Astrocyte (in vitro differentiated cells and primary cell): Measurements from ENCODE around the gene KIAA1614. TPM values are rescaled to one million over a fixed set of nuclear protein-coding genes. Genes with fewer than 3 reads are reported as not detected.

Experiments
- DNase-seq: peaks from one replicate; pipeline ENCODE4 v3.0.0-alpha.2; 2010; ENCODE audit warnings: low read depth
- FAIRE-seq: peaks from 2 replicates; lab custom pipeline; 2011; peaks lifted over from hg19 to GRCh38; lab: Jason Lieb, UNC
- H2AFZ ChIP-seq: 2 replicates; pipeline ENCODE4 v1.6.0; 2012; ENCODE audit warnings: low read depth, low read length, inconsistent platforms
- H3K27ac ChIP-seq: 2 replicates; pipeline ENCODE4 v1.5.1; 2011; ENCODE audit warnings: low read depth, low read length, inconsistent platforms
- H3K27me3 ChIP-seq: 2 replicates; pipeline ENCODE4 v1.6.0; 2011; ENCODE audit warnings: low read length, inconsistent platforms; ENCODE audit not compliant: insufficient read depth
- H3K36me3 ChIP-seq: 2 replicates; pipeline ENCODE4 v1.5.1; 2011; ENCODE audit warnings: low read length, inconsistent platforms; ENCODE audit not compliant: insufficient read depth
- H3K4me1 ChIP-seq: 2 replicates; pipeline ENCODE4 v1.5.1; 2011; ENCODE audit warnings: low read length, inconsistent platforms; ENCODE audit not compliant: insufficient read depth
- H3K4me2 ChIP-seq: 2 replicates; pipeline ENCODE4 v1.6.0; 2012; ENCODE audit warnings: low read length, inconsistent platforms
- H3K4me3 ChIP-seq: 2 replicates; pipeline ENCODE4 v1.5.1; 2011; ENCODE audit warnings: low read depth, mild to moderate bottlenecking, low read length, inconsistent platforms; ENCODE audit not compliant: insufficient read depth
- H3K79me2 ChIP-seq: 2 replicates; pipeline ENCODE4 v1.6.0; 2012; ENCODE audit warnings: mild to moderate bottlenecking, low read length, inconsistent platforms; ENCODE audit not compliant: insufficient read depth
- H3K9ac ChIP-seq: 2 replicates; pipeline ENCODE4 v1.6.0; 2012; ENCODE audit warnings: mild to moderate bottlenecking, low read length, inconsistent platforms
- H3K9me3 ChIP-seq: 2 replicates; pipeline ENCODE4 v1.5.1; 2012; ENCODE audit warnings: low read depth, mild to moderate bottlenecking, low read length, inconsistent platforms; ENCODE audit not compliant: insufficient read depth
- H4K20me1 ChIP-seq: 2 replicates; pipeline ENCODE4 v1.6.0; 2012; ENCODE audit warnings: low read length, inconsistent platforms; ENCODE audit not compliant: insufficient read depth
- H3K27ac Mint-ChIP-seq: one replicate; pipeline ENCODE4 v1.8.0; 2021; ENCODE audit warnings: mild to moderate bottlenecking, mixed read lengths; ENCODE audit not compliant: unreplicated experiment
- H3K27me3 Mint-ChIP-seq: one replicate; pipeline ENCODE4 v1.8.0; 2021; ENCODE audit warnings: low read depth, mixed read lengths; ENCODE audit not compliant: unreplicated experiment
- H3K36me3 Mint-ChIP-seq: one replicate; pipeline ENCODE4 v1.8.0; 2021; ENCODE audit warnings: low read depth, mixed read lengths; ENCODE audit not compliant: unreplicated experiment
- H3K4me1 Mint-ChIP-seq: one replicate; pipeline ENCODE4 v1.8.0; 2021; ENCODE audit warnings: low read depth, mixed read lengths; ENCODE audit not compliant: unreplicated experiment
- H3K4me3 Mint-ChIP-seq: one replicate; pipeline ENCODE4 v1.8.0; 2021; ENCODE audit warnings: mild to moderate bottlenecking, moderate library complexity, mixed read lengths; ENCODE audit not compliant: unreplicated experiment
- H3K9me3 Mint-ChIP-seq: one replicate; pipeline ENCODE4 v1.8.0; 2021; ENCODE audit warnings: mild to moderate bottlenecking, mixed read lengths; ENCODE audit not compliant: unreplicated experiment
- EZH2 ChIP-seq: IDR thresholded peaks from 2 replicates; pipeline ENCODE4 v1.6.1; 2012; ENCODE audit warnings: mild to moderate bottlenecking, low read length, inconsistent platforms; ENCODE audit not compliant: insufficient read depth
- total RNA-seq: library from RNA; stranded (reverse); gene quantifications from 2 replicates; pipeline ENCODE4 v1.2.1, GENCODE V29; 2021
- TF ChIP-seq, protein P1 (sequence below): IDR thresholded peaks from 2 replicates; pipeline ENCODE4 v1.5.1; 2011; ENCODE audit warnings: low read depth, mild to moderate bottlenecking, inconsistent platforms, low read length, moderate library complexity; ENCODE audit not compliant: insufficient read depth

The KIAA1614 gene
- total RNA-seq, 1 donor from 2014 or later, result 0.84 TPM

- no peak overlapping the region for H3K27ac Mint-ChIP-seq
- H4K20me1 ChIP-seq, result peaks cover 26% of the 10 kb centered on the region
- no peak overlapping the region for H3K4me2 ChIP-seq
- H3K36me3 ChIP-seq, result no peaks in the 10 kb centered on the region
- H3K4me3 ChIP-seq, result no peak overlapping the region
- H3K9ac ChIP-seq, result no peak overlapping the region
- FAIRE-seq, result no peak
- H3K27ac ChIP-seq, result no peak overlapping the region
- H2AFZ ChIP-seq, result no peak overlapping the region
- no peaks in the 10 kb centered on the region for H3K27me3 ChIP-seq
- peaks cover 9% of the 10 kb centered on the region for H3K9me3 Mint-ChIP-seq
- H3K4me1 Mint-ChIP-seq, result peaks cover 4% of the 10 kb centered on the region
- H3K79me2 ChIP-seq, result no peaks in the 10 kb centered on the region
- H3K9me3 ChIP-seq, result no peaks in the 10 kb centered on the region
- H3K4me3 Mint-ChIP-seq, result no peak overlapping the region
- no peaks in the 10 kb centered on the region for H3K27me3 Mint-ChIP-seq
- TF ChIP-seq EZH2, result no peak
- TF ChIP-seq, protein P1, sequence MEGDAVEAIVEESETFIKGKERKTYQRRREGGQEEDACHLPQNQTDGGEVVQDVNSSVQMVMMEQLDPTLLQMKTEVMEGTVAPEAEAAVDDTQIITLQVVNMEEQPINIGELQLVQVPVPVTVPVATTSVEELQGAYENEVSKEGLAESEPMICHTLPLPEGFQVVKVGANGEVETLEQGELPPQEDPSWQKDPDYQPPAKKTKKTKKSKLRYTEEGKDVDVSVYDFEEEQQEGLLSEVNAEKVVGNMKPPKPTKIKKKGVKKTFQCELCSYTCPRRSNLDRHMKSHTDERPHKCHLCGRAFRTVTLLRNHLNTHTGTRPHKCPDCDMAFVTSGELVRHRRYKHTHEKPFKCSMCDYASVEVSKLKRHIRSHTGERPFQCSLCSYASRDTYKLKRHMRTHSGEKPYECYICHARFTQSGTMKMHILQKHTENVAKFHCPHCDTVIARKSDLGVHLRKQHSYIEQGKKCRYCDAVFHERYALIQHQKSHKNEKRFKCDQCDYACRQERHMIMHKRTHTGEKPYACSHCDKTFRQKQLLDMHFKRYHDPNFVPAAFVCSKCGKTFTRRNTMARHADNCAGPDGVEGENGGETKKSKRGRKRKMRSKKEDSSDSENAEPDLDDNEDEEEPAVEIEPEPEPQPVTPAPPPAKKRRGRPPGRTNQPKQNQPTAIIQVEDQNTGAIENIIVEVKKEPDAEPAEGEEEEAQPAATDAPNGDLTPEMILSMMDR, result no peak
- H3K4me1 ChIP-seq, result no peaks in the 10 kb centered on the region
- DNase-seq, result no peak
- H3K36me3 Mint-ChIP-seq, result peaks cover 41% of the 10 kb centered on the region
Observed at GRCh38 chr1:180961622-180962021, 48.9 kb downstream of the KIAA1614 start.

GRCh38 chr1:180962178-180962577 lies 49.5 kb downstream of the KIAA1614 start:
- no peak for DNase-seq
- no peaks in the 10 kb centered on the region for H3K27me3 ChIP-seq
- H3K79me2 ChIP-seq, result no peaks in the 10 kb centered on the region
- Mint-ChIP-seq H3K4me3 (no peak overlapping the region), H3K9me3 (peaks cover 9% of the 10 kb centered on the region), H3K27ac (no peak overlapping the region), H3K36me3 (peaks cover 41% of the 10 kb centered on the region), H3K27me3 (no peaks in the 10 kb centered on the region), H3K4me1 (peaks cover 4% of the 10 kb centered on the region)
- TF ChIP-seq, protein P1, result no peak
- no peak for TF ChIP-seq EZH2
- H3K4me2 ChIP-seq, result no peak overlapping the region
- no peak overlapping the region for H3K9ac ChIP-seq
- no peaks in the 10 kb centered on the region for H3K9me3 ChIP-seq
- no peak overlapping the region for H3K4me3 ChIP-seq
- peaks cover 27% of the 10 kb centered on the region for H4K20me1 ChIP-seq
- no peak for FAIRE-seq
- H3K36me3 ChIP-seq, result no peaks in the 10 kb centered on the region
- H2AFZ ChIP-seq, result no peak overlapping the region
- H3K27ac ChIP-seq, result no peak overlapping the region
- H3K4me1 ChIP-seq, result no peaks in the 10 kb centered on the region

DNA sequence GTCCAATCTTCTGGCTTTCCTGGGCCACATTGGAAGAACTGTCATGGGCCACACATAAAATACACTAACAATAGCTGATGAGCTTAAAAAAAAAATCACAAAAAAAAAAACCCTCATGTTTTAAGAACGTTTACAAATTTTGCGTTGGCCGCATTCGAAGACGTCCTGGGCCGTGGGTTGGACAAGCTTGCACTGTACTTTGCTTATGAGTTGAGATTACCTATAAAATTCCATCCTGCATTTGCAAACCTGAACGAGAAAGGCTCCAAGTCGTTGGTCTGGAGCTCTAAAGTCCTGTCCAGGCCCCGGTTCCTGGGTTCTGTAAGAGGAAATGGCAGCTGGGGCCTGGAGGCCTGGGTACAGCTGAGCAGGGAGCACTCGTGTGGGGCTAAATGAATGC lies 51.4 kb downstream of the KIAA1614 start:
- Histone ChIP-seq H4K20me1 (peaks cover 25% of the 10 kb centered on the region), H3K4me2 (no peak overlapping the region), H3K27me3 (no peaks in the 10 kb centered on the region), H3K9ac (no peak overlapping the region), H3K9me3 (no peaks in the 10 kb centered on the region), H3K27ac (no peak overlapping the region), H2AFZ (no peak overlapping the region), H3K79me2 (no peaks in the 10 kb centered on the region), H3K36me3 (no peaks in the 10 kb centered on the region), H3K4me1 (no peaks in the 10 kb centered on the region), H3K4me3 (no peak overlapping the region)
- no peak for DNase-seq
- peaks cover 4% of the 10 kb centered on the region for H3K4me1 Mint-ChIP-seq
- H3K27ac Mint-ChIP-seq, result no peak overlapping the region
- H3K36me3 Mint-ChIP-seq, result peaks cover 37% of the 10 kb centered on the region
- FAIRE-seq, result no peak
- no peak overlapping the region for H3K4me3 Mint-ChIP-seq
- H3K27me3 Mint-ChIP-seq, result no peaks in the 10 kb centered on the region
- TF ChIP-seq, protein P1, result no peak
- no peak for TF ChIP-seq EZH2
- peaks cover 9% of the 10 kb centered on the region for H3K9me3 Mint-ChIP-seq
